CD4-positive, alpha-beta T cell treated with Interleukin-21 for 1 hour (primary cell): ENCODE results near the gene MND1.
"Not testable (repeated sequence)": the region's sequence is repeated elsewhere in the genome, so short reads cannot be mapped to it uniquely, and the experiment has no call there.

Experiments used
- DNase-seq: peaks from one replicate; pipeline ENCODE4 v3.0.0-alpha.2; 2020

The MND1 gene

GRCh38 chr4:153447175-153447905 is 102.9 kb downstream of the MND1 start:
- no peak for DNase-seq

GRCh38 chr4:153448003-153448731 is 103.7 kb downstream of the MND1 start:
- no peak for DNase-seq

- DNase-seq, result no peak
Measured at GRCh38 chr4:153449338-153449737, 104.8 kb downstream of the MND1 start.

- DNase-seq, result no peak
Measured at GRCh38 chr4:153450544-153450917, 106.0 kb downstream of the MND1 start.

GRCh38 chr4:153451145-153451544 is 106.7 kb downstream of the MND1 start:
- DNase-seq, result not testable (repeated sequence)

- DNase-seq, result no peak
Measured at GRCh38 chr4:153451911-153452657, 107.6 kb downstream of the MND1 start.

- no peak for DNase-seq
Measured at GRCh38 chr4:153452658-153453378, 108.3 kb downstream of the MND1 start.

GRCh38 chr4:153453402-153453801 is 108.9 kb downstream of the MND1 start:
- no peak for DNase-seq

- no peak for DNase-seq
Measured at GRCh38 chr4:153458969-153459368, 114.5 kb downstream of the MND1 start.

GRCh38 chr4:153461549-153461948 is 117.1 kb downstream of the MND1 start:
- not testable (repeated sequence) for DNase-seq

GRCh38 chr4:153464068-153464467 is 119.6 kb downstream of the MND1 start:
- DNase-seq, result no peak
